Panc1 (cell line): ENCODE measurements around the gene CKAP5.

Experiments
- POLR2AphosphoS5 ChIP-seq: IDR thresholded peaks from 2 replicates; pipeline ENCODE4 v1.6.1; 2012; ENCODE audit warnings: mild to moderate bottlenecking, low read depth, low read length, moderate library complexity
- SIN3A ChIP-seq: IDR thresholded peaks from 2 replicates; pipeline ENCODE4 v1.6.1; 2012; ENCODE audit warnings: low read depth, mild to moderate bottlenecking, low read length, moderate library complexity, borderline replicate concordance; ENCODE audit not compliant: insufficient read depth
- TCF7L2 ChIP-seq: IDR thresholded peaks from 2 replicates; pipeline ENCODE4 v1.6.1; 2011; ENCODE audit warnings: mild to moderate bottlenecking, low read depth, low read length, inconsistent platforms
- TF ChIP-seq, protein P1 (sequence below), 2 experiments: IDR thresholded peaks; 2 replicates each; pipeline ENCODE4 v1.6.1; 2011 to 2012; ENCODE audit warnings: low read depth in 2 of 2, control low read depth in 1 of 2, low read length in 1 of 2, mild to moderate bottlenecking in 1 of 2, moderate library complexity in 1 of 2; ENCODE audit not compliant: insufficient read depth in 1 of 2
- TF ChIP-seq, protein P2 (sequence below): fragments of 450-650 bp; IDR thresholded peaks from 2 replicates; pipeline ENCODE4 v1.5.1; 2017; ENCODE audit warnings: mild to moderate bottlenecking

DNA sequence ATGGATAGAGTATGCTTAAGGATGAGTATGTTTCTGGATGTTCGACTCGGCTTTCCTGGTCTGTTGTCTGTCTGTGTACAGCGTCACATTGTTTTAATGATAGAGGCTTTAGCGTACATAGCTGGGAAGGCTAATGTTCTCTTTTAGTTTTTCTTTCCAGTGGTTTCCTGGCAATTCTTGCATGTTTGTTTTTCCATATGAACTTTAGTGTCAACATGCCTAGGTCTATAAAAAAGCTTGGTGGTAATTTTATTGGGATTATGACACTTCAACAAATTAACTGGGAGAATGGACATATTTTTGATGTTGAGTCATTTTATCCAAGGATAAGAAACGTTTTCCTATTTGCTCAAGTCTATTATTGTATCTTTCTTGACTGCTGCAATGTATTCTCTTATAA is 109.5 kb downstream of the CKAP5 start:
- TF ChIP-seq, protein P1, sequence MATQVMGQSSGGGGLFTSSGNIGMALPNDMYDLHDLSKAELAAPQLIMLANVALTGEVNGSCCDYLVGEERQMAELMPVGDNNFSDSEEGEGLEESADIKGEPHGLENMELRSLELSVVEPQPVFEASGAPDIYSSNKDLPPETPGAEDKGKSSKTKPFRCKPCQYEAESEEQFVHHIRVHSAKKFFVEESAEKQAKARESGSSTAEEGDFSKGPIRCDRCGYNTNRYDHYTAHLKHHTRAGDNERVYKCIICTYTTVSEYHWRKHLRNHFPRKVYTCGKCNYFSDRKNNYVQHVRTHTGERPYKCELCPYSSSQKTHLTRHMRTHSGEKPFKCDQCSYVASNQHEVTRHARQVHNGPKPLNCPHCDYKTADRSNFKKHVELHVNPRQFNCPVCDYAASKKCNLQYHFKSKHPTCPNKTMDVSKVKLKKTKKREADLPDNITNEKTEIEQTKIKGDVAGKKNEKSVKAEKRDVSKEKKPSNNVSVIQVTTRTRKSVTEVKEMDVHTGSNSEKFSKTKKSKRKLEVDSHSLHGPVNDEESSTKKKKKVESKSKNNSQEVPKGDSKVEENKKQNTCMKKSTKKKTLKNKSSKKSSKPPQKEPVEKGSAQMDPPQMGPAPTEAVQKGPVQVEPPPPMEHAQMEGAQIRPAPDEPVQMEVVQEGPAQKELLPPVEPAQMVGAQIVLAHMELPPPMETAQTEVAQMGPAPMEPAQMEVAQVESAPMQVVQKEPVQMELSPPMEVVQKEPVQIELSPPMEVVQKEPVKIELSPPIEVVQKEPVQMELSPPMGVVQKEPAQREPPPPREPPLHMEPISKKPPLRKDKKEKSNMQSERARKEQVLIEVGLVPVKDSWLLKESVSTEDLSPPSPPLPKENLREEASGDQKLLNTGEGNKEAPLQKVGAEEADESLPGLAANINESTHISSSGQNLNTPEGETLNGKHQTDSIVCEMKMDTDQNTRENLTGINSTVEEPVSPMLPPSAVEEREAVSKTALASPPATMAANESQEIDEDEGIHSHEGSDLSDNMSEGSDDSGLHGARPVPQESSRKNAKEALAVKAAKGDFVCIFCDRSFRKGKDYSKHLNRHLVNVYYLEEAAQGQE (IDR thresholded peaks at IDR 0.05; ENCODE audit: insufficient read depth in 1 of 2, low read depth in 2 of 2, low read length in 1 of 2): no peak
- TF ChIP-seq, protein P2, sequence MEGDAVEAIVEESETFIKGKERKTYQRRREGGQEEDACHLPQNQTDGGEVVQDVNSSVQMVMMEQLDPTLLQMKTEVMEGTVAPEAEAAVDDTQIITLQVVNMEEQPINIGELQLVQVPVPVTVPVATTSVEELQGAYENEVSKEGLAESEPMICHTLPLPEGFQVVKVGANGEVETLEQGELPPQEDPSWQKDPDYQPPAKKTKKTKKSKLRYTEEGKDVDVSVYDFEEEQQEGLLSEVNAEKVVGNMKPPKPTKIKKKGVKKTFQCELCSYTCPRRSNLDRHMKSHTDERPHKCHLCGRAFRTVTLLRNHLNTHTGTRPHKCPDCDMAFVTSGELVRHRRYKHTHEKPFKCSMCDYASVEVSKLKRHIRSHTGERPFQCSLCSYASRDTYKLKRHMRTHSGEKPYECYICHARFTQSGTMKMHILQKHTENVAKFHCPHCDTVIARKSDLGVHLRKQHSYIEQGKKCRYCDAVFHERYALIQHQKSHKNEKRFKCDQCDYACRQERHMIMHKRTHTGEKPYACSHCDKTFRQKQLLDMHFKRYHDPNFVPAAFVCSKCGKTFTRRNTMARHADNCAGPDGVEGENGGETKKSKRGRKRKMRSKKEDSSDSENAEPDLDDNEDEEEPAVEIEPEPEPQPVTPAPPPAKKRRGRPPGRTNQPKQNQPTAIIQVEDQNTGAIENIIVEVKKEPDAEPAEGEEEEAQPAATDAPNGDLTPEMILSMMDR: no peak
- TF ChIP-seq POLR2AphosphoS5: no peak
- no peak for TF ChIP-seq TCF7L2
- TF ChIP-seq SIN3A: no peak
